ENCODE results near the gene ZSCAN21.

GRCh38 chr7:100081535-100082102 lies 32.0 kb downstream of the ZSCAN21 start, which contains the start of gene ZNF3:
- TF ChIP-seq CTCF (IDR thresholded peaks at IDR 0.05; ENCODE audit: low read depth, low read length) (peak; percentile 87), POLR2A (IDR thresholded peaks at IDR 0.05; ENCODE audit: extremely low read depth, insufficient read length) (peak; percentile 88), MYC (IDR thresholded peaks at IDR 0.05; ENCODE audit: low read depth, low read length) (peak; percentile 99), MAX (IDR thresholded peaks at IDR 0.05; ENCODE audit: low read depth, low read length) (peak; percentile 97)

All from NB4 (cell line).